HG03378 (cell line): Measurements from ENCODE around the gene GNAO1.

ENCODE experiments used
- ATAC-seq: cut with Tn5 transposase; IDR thresholded peaks from one replicate; pipeline ENCODE4 v1.9.1; 2021; ENCODE audit warnings: mild to moderate bottlenecking, moderate library complexity; ENCODE audit not compliant: unreplicated experiment

The GNAO1 gene

DNA sequence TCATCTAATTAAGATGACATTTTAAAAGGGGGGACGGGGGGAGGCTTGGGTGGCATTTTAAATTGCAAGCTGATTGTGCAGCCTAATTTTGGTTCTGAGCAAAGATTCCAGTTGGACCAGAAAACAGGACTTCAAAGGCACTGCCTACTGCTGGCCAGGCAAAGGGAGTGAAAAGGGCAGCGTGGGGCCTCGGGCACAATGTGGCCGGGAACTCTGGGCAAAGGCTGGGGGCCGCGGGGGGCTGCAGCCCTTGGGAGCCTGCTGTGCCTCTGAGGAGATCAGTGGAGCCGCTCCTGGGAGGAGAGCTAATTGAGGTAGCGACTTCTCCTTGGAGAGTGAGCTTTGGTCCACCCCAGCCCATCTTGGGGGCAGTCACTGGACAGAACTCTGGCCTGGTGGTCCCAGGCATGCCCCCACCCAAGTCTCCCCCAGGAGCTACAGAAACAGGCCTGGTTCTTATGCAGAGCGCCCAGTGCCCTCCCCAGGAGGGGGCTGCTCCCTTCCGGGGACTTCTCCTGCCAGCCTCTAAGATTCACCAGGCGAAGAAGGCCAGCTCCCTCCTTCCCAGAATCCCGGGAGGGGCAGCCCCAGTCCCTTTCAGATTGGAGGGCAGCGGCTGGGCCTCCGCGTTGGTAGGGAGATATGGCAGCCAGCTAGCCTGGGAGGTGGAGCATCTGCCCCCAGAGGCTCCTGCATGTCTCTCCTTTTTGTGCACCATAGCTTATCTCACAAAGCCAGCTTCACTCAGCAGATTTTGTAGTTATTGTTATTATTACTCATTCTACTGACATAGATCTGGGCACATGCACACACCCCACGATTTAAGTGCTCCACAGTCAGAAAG, 115.6 kb downstream of the GNAO1 start:
- ATAC-seq, result no peak

- ATAC-seq, result no peak
These were observed 116.2 kb downstream of the GNAO1 start for GRCh38 chr16:56307534-56307873.

DNA sequence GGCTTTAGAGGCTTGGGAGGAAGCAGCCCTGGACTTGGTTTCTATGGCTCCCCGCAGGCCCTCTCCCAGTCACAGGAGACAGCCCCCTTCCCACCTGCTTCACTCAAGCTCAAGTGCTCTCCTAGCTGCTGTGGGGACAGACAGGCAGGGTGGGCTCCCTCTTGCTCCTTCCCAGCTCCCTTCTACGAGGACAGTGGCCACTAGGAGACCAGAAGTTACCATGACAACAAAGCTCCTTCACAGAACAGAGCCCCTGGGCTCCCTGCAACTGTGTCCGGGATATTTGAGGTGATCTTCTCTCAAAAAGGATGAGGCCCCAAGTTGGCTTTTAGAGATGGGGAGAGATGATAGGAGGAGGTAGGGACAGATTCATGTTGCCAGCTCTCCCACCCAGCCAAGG, 117.7 kb downstream of the GNAO1 start:
- no peak for ATAC-seq

- ATAC-seq, result no peak
These were observed 119.4 kb downstream of the GNAO1 start for GRCh38 chr16:56310690-56311089.

DNA sequence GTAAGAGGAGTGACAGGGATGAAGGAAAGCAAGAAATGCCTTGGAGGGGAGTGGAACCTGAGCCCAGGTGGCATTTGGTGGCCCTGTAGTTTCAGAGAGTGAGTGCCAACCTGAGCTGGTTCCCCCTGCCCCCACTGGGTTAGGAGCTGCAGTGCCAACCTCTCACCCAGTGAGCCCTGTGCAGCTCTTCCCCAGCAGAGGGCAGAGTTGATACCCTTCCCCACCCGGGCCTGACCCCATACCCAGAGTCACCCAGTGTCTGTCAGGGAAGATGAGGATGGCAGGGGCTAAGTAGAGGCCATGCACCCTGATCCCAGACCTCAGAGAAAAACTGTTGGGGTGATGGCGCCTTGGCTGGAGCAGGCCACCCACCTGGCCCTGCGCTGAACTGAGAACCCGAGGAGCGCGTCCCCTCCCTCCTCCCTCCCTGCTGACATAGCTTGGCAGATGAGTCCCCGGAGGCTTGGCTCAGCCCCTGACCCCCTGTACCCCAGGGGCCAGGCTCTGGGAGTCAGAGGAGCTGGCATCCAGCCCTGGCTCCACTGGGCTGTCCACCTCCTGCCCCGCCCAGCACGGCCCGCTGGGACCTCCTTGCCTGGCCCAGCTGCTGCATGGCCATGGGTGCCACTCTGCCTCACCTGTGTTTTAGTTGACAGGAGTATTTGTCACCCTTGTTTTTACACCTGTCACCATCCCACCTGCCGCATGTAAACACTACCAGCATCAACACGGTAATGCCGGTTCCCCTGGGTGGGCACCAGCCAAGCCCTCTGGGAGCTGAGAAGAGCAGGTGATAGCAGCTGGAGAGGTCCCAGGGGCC, 120.1 kb downstream of the GNAO1 start:
- no peak for ATAC-seq

GRCh38 chr16:56312028-56312300, 120.7 kb downstream of the GNAO1 start:
- no peak for ATAC-seq

GRCh38 chr16:56312556-56312955, 121.3 kb downstream of the GNAO1 start:
- ATAC-seq, result no peak

DNA sequence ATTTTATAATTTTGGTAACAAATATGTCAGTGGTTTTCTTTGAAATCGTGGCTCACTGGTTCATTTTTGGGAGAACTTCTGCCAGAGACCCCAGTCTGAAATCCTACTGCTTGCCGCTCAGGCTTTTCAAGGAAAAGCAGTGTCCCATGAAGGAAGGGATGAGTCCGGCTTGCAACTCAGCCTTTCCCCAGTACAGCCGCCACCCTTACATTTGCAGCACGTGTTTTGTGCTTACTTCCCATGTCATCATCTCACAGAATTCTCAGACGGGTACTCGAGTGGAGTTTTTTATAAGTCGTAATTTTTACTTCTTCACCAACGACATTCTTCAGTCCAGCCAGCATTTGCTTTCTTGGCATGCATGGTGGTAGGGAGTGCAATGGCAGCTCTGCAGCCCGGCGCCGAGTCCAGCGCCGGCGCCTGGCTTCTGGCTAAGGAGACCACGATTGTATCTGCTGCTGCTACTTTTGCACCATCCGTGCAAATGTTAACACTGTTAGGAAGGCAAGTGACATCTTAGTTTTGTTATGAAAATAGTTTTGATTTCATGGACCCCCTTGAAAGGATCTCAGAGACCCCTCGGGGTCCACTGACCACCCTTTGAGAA, 123.1 kb downstream of the GNAO1 start:
- no peak for ATAC-seq

GRCh38 chr16:56315955-56316354, 124.7 kb downstream of the GNAO1 start:
- ATAC-seq, result no peak

DNA sequence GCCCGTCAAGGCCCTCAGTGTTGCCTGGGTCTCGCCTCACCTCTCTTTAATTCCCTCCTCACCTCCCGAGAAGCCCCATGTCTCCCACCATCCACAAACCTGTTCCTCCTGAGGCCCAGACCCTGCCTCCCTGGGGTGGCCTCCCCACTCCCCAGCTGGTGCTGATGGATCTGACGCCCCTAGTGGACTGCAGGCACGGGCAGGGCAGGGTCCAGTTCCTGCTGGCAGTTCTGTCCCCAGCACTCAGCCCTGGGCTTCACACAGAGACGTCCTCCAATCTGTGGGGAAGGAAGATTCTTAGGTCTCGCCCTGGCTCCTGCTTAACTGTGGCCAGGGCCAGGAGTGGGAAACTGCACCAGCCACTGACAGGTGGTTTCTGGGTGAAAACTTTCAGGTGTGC, 125.3 kb downstream of the GNAO1 start:
- no peak for ATAC-seq

DNA sequence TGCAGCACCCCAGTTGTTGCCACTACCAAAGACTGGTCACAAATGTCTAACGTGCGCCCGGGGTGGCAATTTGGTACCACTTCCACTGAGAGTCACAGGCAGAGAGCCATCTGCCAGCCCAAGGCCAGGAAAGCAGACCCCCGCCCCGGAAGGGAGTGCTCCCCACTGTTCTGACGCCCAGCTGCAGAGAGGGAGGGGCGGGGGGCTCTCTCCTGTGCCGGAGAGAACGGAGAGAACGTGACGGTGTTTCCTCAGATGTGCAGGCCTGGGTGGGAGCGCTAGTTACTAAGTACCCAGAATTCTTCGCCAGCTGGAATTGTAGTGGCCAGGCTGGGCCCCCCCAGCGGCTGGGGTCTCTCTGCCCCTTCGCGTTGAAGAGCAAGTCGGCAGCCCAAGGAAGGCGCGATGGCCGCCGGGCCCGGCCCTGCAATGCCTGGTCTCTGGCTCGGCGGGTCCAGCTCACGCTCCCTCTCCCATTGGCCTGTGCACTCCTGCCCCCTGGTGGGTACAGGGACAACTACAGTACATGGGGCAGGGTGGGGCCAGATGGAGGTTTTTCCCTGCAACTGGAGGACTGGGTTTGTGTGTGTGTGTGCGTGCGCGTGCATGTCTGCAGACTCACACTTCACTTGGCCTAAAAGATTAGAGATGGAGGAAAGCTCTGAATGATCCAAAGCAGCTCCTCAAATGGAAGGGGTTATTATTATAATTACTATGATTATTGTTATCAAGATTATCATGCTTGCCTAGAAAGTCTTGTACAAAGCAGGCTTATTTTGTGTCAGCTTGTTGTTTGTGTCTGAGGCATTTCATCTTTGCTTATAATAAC, 126.9 kb downstream of the GNAO1 start:
- ATAC-seq, result peak; percentile 79

DNA sequence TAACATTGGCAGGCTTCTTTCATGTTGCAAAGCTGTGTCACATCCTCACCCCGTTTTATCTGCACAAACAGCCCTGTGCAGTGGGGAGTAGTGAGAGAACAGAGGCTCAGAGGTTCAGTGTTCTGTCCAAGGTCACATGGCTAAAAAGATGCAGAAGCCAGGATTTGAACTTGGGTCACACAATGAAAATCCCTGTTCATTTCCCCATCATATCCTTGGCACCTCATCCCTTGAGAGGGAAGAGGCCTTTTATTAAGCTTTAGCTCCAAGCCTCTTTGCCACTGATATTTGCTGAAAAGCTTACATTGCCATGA, 127.5 kb downstream of the GNAO1 start:
- ATAC-seq, result no peak

- ATAC-seq, result no peak
These were observed 128.1 kb downstream of the GNAO1 start for GRCh38 chr16:56319376-56319775.

GRCh38 chr16:56320056-56320455, 128.8 kb downstream of the GNAO1 start:
- no peak for ATAC-seq

DNA sequence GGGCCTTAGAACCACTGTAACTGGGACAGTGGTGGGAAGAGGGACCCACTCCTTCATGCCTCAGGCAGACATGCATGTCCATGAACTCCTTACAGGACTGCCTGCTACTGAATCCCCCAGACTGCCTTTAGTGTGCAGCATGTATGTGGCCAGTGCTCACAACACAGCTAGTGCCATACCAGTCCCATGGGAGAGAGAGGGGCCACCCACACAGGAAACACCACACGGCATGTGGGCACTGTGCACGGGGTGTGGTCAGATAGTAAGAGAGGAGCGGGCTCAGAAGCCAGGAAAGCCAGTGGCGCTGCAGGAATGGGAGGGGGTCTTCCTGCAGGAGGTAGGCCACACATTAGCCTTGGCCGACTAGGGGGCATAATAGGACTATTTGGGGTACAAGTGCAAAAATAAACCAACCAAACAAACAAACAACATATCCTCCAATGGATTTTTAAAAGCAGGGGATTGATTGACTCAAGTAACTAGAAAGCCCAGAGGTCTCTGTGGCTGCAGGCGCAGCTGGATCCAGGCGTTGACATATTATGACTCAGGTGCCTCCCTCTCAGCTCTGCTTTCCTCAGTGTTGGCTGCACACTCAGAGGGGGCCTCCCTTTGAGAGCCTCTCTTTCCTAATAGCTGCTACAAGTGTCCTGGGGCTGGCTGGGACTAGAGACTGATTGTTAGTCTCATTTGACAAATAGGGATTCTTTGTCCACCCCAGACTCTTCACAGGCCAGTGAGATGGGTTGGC, 129.7 kb downstream of the GNAO1 start:
- no peak for ATAC-seq

GRCh38 chr16:56321571-56321970, 130.3 kb downstream of the GNAO1 start:
- no peak for ATAC-seq

GRCh38 chr16:56324406-56324805, 133.1 kb downstream of the GNAO1 start:
- no peak for ATAC-seq

DNA sequence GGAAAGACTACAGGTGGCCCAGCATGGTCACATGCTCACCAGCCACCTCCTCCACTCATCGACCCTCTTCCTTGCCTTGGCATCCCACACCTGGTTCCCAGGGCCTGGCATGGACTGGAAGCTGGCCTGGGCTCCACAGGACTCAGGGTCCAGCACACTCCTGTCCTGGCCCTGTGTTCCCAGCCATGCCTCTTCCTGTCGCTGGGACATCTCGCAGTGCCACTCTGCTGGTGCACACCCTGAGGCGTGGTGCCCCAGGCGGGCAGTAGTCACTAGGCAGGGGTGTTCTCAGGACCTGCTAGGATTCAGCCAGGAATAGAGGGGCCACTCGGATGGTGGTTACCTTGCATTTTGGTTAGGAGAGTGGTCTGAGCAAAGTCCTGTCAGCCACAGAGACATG, 134.7 kb downstream of the GNAO1 start:
- ATAC-seq, result no peak

DNA sequence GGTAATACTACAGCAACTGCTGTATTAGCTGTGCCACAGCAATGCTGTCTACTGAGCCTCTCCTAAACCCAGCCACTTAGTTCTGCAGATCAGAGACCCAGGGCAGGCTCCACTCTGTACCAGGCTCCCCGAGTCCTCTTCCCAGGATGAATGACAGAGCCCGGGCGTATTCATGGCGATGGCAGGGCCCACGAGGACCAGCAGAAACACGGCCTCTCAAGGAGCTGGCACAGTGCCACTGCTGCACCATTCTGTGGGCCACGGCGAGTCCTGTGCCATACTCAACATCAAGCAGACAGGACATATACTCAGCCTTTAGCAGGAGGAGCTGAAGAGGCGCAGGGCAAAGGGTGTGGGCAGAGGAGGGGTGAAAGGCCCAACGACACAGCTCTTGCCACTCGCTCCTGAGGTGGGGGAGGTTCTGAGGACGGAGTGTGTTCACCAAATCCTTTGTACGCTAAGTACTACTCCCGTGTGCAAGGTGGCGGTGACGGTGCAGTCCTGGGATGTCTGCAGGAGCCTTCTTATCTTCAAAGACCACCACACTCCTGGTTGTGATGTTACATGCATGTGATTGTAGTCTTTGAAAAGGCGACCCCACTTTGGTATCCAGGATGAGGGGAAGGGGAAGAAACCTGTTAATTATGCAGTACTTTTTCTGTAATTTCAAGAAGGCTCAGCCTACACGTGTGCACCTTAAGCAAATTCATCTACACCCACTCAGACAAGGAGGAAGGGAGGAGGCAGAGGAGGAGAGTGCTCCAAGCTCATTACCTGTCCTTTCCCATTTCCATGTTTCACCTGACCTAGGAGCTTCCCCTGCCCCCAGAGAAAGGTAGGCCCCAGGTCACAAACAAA, 136.0 kb downstream of the GNAO1 start:
- no peak for ATAC-seq

DNA sequence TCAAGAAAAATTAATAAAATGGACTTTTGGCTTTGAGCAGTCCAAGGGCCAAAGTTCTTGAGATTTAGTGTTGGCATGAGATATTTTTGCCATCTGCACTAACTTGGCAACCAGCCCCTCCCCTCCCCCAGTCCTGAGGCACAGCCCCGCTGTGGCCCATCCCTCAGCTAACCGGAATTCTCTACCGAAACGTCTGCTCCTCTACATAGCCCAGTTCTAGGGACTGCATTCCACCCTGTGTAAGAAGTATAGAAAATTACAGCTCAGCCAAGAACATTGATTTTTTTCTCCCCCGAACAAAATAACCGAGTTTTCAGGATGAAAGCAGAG, 136.6 kb downstream of the GNAO1 start:
- no peak for ATAC-seq
